Adipocyte (in vitro differentiated cells): ENCODE results near the gene TCP11L1.
"Not testable (repeated sequence)": the region's sequence is repeated elsewhere in the genome, so short reads cannot be mapped to it uniquely, and the experiment has no call there.

Source experiments
- DNase-seq: peaks from one replicate; pipeline ENCODE4 v3.0.0-alpha.2; 2015; ENCODE audit warnings: low read depth
- H3K27me3 ChIP-seq: replicated peaks from 2 replicates; pipeline ENCODE4 v1.7.0; 2013; ENCODE audit warnings: mild to moderate bottlenecking, low read length, moderate library complexity; ENCODE audit not compliant: control insufficient read depth, insufficient read depth
- H3K36me3 ChIP-seq: 2 replicates; pipeline ENCODE4 v1.7.0; 2013; ENCODE audit warnings: low read length, mild to moderate bottlenecking, moderate library complexity; ENCODE audit not compliant: control insufficient read depth, insufficient read depth, severe bottlenecking
- H3K4me1 ChIP-seq: 2 replicates; pipeline ENCODE4 v1.7.0; 2013; ENCODE audit warnings: mild to moderate bottlenecking, low read length, moderate library complexity; ENCODE audit not compliant: control insufficient read depth, insufficient read depth
- H3K4me3 ChIP-seq: 2 replicates; pipeline ENCODE4 v1.7.0; 2013; ENCODE audit warnings: mild to moderate bottlenecking, low read length, moderate library complexity
- H3K9ac ChIP-seq: 2 replicates; pipeline ENCODE4 v1.7.0; 2013; ENCODE audit warnings: mild to moderate bottlenecking, low read length, moderate library complexity
- H3K9me3 ChIP-seq: 2 replicates; pipeline ENCODE4 v1.7.0; 2013; ENCODE audit warnings: mild to moderate bottlenecking, low read length, moderate library complexity; ENCODE audit not compliant: control insufficient read depth

The TCP11L1 gene

DNA sequence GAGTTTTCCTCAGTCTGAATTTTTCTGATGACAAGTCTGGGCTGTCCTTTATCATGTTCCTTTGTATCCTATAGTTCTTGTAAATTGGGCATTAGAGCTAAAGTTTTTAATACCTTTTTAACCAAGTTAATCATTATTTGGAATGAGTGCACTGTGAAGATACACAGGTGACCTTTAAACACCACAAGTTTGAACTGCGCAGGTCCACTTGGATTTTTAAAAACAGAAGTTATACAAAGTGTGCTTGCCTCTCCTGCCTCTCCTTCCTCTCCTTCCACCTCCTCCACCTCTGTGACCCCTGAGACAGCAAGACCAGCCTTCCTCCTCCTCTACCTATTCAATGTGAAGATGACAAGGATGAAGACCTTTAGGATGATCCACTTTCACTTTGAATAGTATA, 4.4 kb upstream of the TCP11L1 start:
- Histone ChIP-seq H3K27me3 (no peaks in the 10 kb centered on the region), H3K4me1 (no peaks in the 10 kb centered on the region), H3K9me3 (no peaks in the 10 kb centered on the region), H3K9ac (no peak overlapping the region), H3K4me3 (no peak overlapping the region), H3K36me3 (no peaks in the 10 kb centered on the region)
- no peak for DNase-seq

GRCh38 chr11:33040033-33040861, 875 bp downstream of the TCP11L1 start:
- DNase-seq = peak; percentile 45
- Histone ChIP-seq H3K27me3 (no peaks in the 10 kb centered on the region), H3K4me1 (peaks cover 12% of the 10 kb centered on the region), H3K36me3 (peaks cover 14% of the 10 kb centered on the region), H3K9me3 (peaks cover under 1% of the 10 kb centered on the region), H3K4me3 (peak overlapping the region; percentile 83), H3K9ac (peak overlapping the region; percentile 89)

DNA sequence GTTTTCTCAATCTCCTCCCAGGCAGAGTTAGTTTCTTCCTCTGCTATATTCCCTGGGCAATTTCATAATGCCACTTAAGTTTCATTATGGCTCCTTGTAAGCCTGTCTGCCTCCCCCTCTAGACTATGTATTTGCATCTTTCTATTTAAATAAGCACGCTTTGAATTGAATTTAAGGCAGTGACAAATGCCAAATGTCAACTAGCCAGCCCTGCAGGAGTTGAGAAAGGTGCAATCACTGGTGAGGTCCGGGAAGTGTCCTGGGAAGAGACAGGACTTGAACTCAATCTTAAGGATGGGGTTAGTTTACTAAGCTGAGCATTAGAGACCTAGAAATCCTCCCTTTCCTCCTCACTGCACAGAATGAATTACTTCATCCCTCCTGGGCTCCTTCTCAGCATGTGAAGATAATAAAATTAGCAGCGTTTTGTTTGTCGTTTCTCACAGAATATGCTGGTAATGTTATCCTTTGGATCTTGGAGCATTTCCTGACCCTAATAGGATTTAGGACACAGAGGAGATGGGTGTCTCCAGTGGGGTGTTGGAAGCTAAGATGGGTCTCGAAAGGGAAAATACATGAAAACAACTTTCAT, 1.6 kb downstream of the TCP11L1 start:
- Histone ChIP-seq H3K9me3 (peaks cover 7% of the 10 kb centered on the region), H3K9ac (peak overlapping the region; percentile 89), H3K4me1 (peaks cover 15% of the 10 kb centered on the region), H3K27me3 (no peaks in the 10 kb centered on the region), H3K36me3 (peaks cover 14% of the 10 kb centered on the region), H3K4me3 (peak overlapping the region; percentile 83)
- DNase-seq = no peak

GRCh38 chr11:33043221-33043830, 4.0 kb downstream of the TCP11L1 start:
- Histone ChIP-seq H3K36me3 (peaks cover 30% of the 10 kb centered on the region), H3K9me3 (peaks cover 8% of the 10 kb centered on the region), H3K4me1 (peaks cover 15% of the 10 kb centered on the region), H3K4me3 (no peak overlapping the region), H3K9ac (no peak overlapping the region), H3K27me3 (no peaks in the 10 kb centered on the region)
- no peak for DNase-seq

DNA sequence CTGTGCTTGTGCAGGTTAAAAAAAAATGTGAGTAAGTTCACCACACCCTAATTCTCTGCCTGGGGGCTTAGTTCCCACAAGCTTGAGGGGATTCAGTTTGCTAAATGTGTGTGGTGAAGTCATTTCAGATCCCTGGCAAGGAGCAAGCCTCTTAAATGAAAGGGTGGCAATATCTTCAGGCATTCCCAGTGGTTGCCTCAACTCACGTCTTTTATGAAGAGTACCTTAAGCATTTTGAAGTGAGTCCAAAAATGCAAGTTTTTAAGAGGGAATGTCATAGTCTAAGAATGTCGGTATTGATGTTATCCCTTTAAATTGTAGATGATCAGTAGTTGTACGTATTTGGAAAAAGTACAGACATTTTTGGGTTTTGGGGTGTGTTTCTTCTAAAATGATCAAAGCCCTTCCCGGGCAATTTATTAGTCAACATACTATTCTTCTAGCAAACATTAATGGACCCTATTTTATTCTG, 4.9 kb downstream of the TCP11L1 start:
- no peak for DNase-seq
- Histone ChIP-seq H3K9me3 (peaks cover 8% of the 10 kb centered on the region), H3K4me1 (peaks cover 15% of the 10 kb centered on the region), H3K27me3 (no peaks in the 10 kb centered on the region), H3K9ac (no peak overlapping the region), H3K4me3 (no peak overlapping the region), H3K36me3 (peaks cover 34% of the 10 kb centered on the region)

DNA sequence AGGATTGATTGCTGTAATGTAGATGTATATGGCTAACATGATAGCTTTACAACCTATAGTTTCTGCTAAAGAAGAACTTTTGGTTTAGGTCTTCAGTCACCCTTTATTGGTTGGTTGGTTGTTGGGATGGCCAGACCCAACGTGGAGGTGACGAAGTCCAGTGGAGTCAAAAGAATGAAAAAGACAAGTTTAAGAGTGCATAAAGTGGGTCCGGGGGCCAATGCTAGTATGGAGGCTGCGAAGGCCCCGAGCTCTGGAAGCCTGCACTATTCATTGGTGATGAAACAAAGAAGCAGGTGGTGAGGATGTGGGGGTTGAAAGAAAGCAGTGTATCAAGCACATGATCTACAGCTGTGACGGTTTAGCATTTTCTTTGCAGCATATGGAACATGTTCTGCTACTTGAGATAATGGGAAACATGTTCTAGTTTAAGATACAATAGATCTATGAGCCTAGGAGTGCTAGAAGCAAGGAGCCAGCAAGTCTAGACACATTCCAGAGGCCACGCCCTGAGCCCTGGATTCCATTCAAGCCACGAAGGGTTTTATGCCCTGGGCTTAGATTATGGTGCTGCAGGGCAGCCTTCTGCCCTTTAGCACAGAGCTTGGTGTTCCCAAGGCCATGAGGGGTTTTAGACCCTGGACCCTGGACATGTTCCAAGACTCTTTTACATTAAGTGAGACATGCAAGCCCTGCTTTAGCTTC, 6.3 kb downstream of the TCP11L1 start:
- DNase-seq = peak; percentile 52
- H3K4me3 ChIP-seq = no peak overlapping the region
- peaks cover 9% of the 10 kb centered on the region for H3K4me1 ChIP-seq
- H3K27me3 ChIP-seq = no peaks in the 10 kb centered on the region
- H3K36me3 ChIP-seq = peaks cover 34% of the 10 kb centered on the region
- H3K9ac ChIP-seq = no peak overlapping the region
- H3K9me3 ChIP-seq = peaks cover 8% of the 10 kb centered on the region

GRCh38 chr11:33048701-33049100, 9.3 kb downstream of the TCP11L1 start:
- H3K36me3 ChIP-seq = peaks cover 31% of the 10 kb centered on the region
- not testable (repeated sequence) for H3K4me1 ChIP-seq, H3K4me3 ChIP-seq, H3K9me3 ChIP-seq, H3K9ac ChIP-seq, DNase-seq, H3K27me3 ChIP-seq

GRCh38 chr11:33049565-33050408, 10.4 kb downstream of the TCP11L1 start:
- not testable (repeated sequence) for H3K4me1 ChIP-seq, H3K27me3 ChIP-seq, H3K9me3 ChIP-seq, H3K9ac ChIP-seq, H3K4me3 ChIP-seq, DNase-seq
- H3K36me3 ChIP-seq = peaks cover 25% of the 10 kb centered on the region

DNA sequence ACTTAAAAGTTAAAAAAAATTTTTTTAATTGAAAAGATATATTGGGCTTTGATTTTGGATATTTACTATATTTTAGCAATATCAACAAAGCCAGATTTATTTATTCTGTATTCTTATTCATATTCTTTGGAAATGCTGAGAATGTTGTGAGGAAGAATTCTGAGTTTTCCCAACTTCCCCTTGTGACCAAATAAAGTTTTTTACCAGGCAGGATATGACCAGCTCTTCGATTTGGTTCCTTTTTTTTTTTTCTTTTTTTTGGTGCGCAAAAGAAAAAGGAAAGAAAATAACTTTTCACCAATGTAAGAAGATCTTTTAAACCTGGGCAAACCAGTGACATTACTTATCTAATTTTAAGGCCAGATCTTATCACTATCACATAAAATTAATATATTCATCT, 12.9 kb downstream of the TCP11L1 start:
- DNase-seq = no peak
- Histone ChIP-seq H3K4me3 (no peak overlapping the region), H3K9ac (no peak overlapping the region), H3K27me3 (no peaks in the 10 kb centered on the region), H3K9me3 (no peaks in the 10 kb centered on the region), H3K4me1 (no peaks in the 10 kb centered on the region), H3K36me3 (peaks cover 15% of the 10 kb centered on the region)

DNA sequence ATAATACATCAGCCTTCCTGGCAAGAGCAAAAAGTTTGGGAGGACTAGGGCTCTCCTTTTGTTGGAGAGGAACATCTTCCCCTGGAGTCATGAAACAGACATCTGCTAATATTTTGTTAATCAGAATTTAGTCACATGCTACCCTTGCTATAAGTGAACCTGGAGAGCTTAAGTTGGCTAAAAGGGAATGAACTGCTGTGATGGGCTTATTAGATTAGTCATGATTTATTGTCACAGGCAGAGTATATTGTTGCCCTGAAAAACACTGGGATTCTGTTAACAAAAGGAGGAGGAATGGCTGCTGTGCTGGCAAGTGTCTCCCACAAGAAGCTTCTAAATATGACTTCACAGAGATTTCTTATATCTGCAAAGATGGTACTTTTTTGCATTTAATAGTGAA, 16.0 kb downstream of the TCP11L1 start:
- Histone ChIP-seq H3K27me3 (no peaks in the 10 kb centered on the region), H3K36me3 (peaks cover 24% of the 10 kb centered on the region), H3K9me3 (no peaks in the 10 kb centered on the region), H3K4me1 (no peaks in the 10 kb centered on the region), H3K9ac (no peak overlapping the region), H3K4me3 (no peak overlapping the region)
- DNase-seq = no peak
